GM12874 (cell line): ENCODE data around the gene GVQW3.

Experiments
- TF ChIP-seq, protein P1 (sequence below): IDR thresholded peaks from 2 replicates; pipeline ENCODE4 v1.5.1; 2011; ENCODE audit warnings: low read depth, mild to moderate bottlenecking, control low read depth, low read length, moderate library complexity; ENCODE audit not compliant: insufficient read depth

The GVQW3 gene

DNA sequence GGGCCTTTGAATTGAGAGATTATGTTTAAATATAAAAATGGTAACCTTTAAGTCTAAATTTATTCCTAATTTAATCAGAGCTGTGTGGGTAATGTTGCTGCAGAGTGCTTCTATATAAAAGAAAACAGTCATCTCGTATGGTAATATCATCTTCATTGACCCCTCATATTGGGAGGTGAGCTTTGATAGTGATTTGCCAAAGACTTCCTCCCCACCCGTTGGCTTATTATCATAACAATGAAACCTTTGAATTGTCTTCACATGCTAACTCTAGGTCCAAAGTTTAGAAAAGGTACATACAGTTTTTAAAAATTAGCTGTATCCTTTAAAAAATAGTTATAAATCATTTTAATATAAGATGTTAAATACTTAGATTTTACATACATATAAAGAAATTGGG lies 67.4 kb downstream of the GVQW3 start:
- TF ChIP-seq, protein P1, sequence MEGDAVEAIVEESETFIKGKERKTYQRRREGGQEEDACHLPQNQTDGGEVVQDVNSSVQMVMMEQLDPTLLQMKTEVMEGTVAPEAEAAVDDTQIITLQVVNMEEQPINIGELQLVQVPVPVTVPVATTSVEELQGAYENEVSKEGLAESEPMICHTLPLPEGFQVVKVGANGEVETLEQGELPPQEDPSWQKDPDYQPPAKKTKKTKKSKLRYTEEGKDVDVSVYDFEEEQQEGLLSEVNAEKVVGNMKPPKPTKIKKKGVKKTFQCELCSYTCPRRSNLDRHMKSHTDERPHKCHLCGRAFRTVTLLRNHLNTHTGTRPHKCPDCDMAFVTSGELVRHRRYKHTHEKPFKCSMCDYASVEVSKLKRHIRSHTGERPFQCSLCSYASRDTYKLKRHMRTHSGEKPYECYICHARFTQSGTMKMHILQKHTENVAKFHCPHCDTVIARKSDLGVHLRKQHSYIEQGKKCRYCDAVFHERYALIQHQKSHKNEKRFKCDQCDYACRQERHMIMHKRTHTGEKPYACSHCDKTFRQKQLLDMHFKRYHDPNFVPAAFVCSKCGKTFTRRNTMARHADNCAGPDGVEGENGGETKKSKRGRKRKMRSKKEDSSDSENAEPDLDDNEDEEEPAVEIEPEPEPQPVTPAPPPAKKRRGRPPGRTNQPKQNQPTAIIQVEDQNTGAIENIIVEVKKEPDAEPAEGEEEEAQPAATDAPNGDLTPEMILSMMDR, result no peak

DNA sequence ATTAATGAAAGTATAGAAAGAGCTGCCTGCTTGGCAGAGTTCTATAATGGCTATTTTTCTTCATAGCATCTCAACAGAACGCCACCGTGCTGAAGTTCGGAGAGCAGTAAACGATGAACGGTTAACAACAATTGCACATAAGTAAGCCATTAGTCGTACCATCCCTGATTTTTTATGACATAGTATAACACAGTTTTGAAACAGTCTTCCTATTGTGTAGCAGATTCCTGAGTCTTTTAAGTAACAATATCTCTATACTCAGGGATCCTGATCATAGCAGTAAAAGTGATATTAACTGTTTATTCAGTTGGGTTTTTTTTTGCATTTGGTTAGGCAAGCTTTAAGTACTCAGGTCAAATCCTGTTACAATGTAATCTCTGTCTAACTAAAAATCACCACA lies 72.1 kb downstream of the GVQW3 start:
- TF ChIP-seq, protein P1, result no peak

DNA sequence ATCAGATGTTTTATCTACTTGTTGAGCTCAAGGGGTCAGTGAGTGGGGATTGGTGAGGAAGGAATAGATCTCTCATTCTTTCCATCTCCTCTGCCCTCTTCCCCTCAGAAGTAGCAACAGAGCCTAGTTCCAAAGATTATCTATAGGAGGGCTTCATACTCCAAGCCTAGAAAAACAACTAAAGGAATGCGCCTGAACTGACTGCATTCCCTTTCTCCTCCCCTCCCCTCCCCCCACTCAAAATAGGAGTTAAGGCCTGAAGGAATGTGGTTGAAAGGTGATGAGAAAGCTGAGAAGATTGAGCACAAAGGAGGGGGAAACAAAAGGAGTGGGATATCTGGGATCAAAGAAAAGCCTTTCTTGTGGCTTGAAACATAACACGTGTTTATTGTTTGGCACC lies 74.2 kb downstream of the GVQW3 start:
- TF ChIP-seq, protein P1, result no peak

DNA sequence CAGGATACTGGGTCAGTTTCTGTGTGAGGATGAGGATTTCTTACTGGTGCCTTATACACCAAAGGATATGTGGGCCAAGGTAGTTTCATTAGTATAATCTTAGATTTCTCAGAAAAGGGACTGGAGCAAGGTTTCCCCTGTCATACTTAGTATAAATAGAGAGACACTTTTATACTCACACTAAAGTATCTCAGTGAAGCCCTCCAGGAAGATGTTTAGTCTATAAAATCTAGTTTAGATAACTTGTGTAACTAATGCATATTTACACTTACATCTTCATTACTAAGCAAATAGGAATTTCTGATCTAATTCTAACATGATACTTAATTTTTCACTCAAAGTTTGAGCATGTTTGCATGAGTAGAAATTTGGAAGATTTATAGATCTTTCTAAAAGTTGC lies 74.8 kb downstream of the GVQW3 start:
- TF ChIP-seq, protein P1, result no peak

DNA sequence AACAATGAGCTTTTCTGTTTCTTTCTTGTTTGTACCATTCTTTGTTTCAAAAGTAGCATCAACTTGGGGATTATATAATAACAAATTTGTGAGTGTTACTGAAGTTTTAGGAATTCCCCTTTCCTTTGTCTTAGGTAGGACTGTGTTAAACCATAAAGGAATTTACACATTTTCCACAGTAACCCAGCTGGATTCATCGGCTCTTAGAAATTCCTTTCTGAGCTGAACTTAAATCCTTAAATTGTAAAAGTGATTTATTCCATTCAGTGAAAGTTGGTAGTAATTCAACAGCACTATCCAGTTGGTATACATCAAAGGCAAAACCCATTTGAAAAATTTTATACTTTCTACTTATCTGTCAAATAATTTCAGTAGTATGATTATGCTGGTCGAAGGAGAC lies 75.4 kb downstream of the GVQW3 start:
- TF ChIP-seq, protein P1, result no peak
